HepG2 (cell line): ENCODE measurements around the gene OSR1. TPM values are rescaled to one million over a fixed set of nuclear protein-coding genes. Genes with fewer than 3 reads are reported as not detected.
A peak's percentile ranks its signal among the peaks of the same experiment; 100 is the strongest.

Experiments used
- ESRRA ChIP-seq: sonication (generic); formaldehyde crosslinking; IDR thresholded peaks from 2 replicates; pipeline ENCODE4 v1.5.1; 2020; ENCODE audit warnings: mild to moderate bottlenecking, low read depth, missing genetic modification reagents
- HIC2 ChIP-seq: sonication (generic); formaldehyde crosslinking; IDR thresholded peaks from 2 replicates; pipeline ENCODE4 v1.9.0; 2022; ENCODE audit warnings: low read depth, missing genetic modification reagents
- HOXA9 ChIP-seq: sonication (generic); formaldehyde crosslinking; IDR thresholded peaks from 2 replicates; pipeline ENCODE4 v1.8.1; 2022; ENCODE audit warnings: missing genetic modification reagents, mild to moderate bottlenecking, moderate library complexity, borderline replicate concordance
- MIXL1 ChIP-seq: IDR thresholded peaks from 2 replicates; pipeline ENCODE4 v1.6.1; 2016
- NR1H2 ChIP-seq: sonication (generic); formaldehyde crosslinking; IDR thresholded peaks from 2 replicates; pipeline ENCODE4 v1.8.1; 2022; ENCODE audit warnings: low read depth, missing genetic modification reagents, borderline replicate concordance
- NR3C1 ChIP-seq: sonication (generic); formaldehyde crosslinking; IDR thresholded peaks from 2 replicates; pipeline ENCODE4 v1.4.0; 2020; ENCODE audit warnings: missing genetic modification reagents
- PAX8 ChIP-seq: sonication (generic); formaldehyde crosslinking; IDR thresholded peaks from 2 replicates; pipeline ENCODE4 v1.8.0; 2022; ENCODE audit warnings: mild to moderate bottlenecking, missing genetic modification reagents, borderline replicate concordance
- PLRG1 ChIP-seq: fragments of 450-650 bp; conservative IDR thresholded peaks from 2 replicates; pipeline ENCODE4 v1.6.1; 2016
- POLR2AphosphoS5 ChIP-seq: IDR thresholded peaks from 2 replicates; pipeline ENCODE4 v1.6.1; 2012; ENCODE audit warnings: low read depth, low read length
- SAFB2 ChIP-seq: sonication (generic); formaldehyde crosslinking; IDR thresholded peaks from 2 replicates; pipeline ENCODE4 v1.5.1; 2020; ENCODE audit warnings: missing genetic modification reagents, low read depth, mild to moderate bottlenecking, borderline replicate concordance
- SMAD9 ChIP-seq: sonication (generic); formaldehyde crosslinking; IDR thresholded peaks from 2 replicates; pipeline ENCODE4 v1.5.1; 2020; ENCODE audit warnings: mild to moderate bottlenecking, missing genetic modification reagents
- SRY ChIP-seq: sonication (generic); formaldehyde crosslinking; IDR thresholded peaks from 2 replicates; pipeline ENCODE4 v1.8.0; 2022; ENCODE audit warnings: mild to moderate bottlenecking, missing genetic modification reagents
- SUZ12 ChIP-seq: fragments of 150-350 bp; IDR thresholded peaks from 2 replicates; pipeline ENCODE4 v1.6.1; 2014; ENCODE audit warnings: low read depth, low read length
- WIZ ChIP-seq: sonication (generic); formaldehyde crosslinking; IDR thresholded peaks from 2 replicates; pipeline ENCODE4 v1.5.1; 2020; ENCODE audit warnings: mild to moderate bottlenecking, missing genetic modification reagents
- ZNF264 ChIP-seq: sonication (generic); formaldehyde crosslinking; IDR thresholded peaks from 2 replicates; pipeline ENCODE4 v1.4.0; 2020; ENCODE audit warnings: missing genetic modification reagents
- ZNF343 ChIP-seq: sonication (generic); formaldehyde crosslinking; IDR thresholded peaks from 2 replicates; pipeline ENCODE4 v1.4.0; 2020; ENCODE audit warnings: mild to moderate bottlenecking, missing genetic modification reagents
- ZNF430 ChIP-seq: sonication (generic); formaldehyde crosslinking; IDR thresholded peaks from 2 replicates; pipeline ENCODE4 v1.9.0; 2021; ENCODE audit warnings: mild to moderate bottlenecking, missing genetic modification reagents
- ZNF549 ChIP-seq: sonication (generic); formaldehyde crosslinking; IDR thresholded peaks from 2 replicates; pipeline ENCODE4 v1.5.0; 2020; ENCODE audit warnings: missing genetic modification reagents
- ZNF841 ChIP-seq: sonication (generic); formaldehyde crosslinking; IDR thresholded peaks from 2 replicates; pipeline ENCODE4 v1.8.1; 2023; ENCODE audit warnings: missing genetic modification reagents, borderline replicate concordance
- polyA plus RNA-seq, 8 experiments: library from polyadenylated mRNA; depleted of rRNA in 3 of 8; stranded (reverse) in 7 of 8; unstranded in 1 of 8; fragments of >200 nt; fragmentation: Illumina TruSeq in 4 of 8; extraction: Trizol in 4 of 8; gene quantifications; 2 replicates each; pipeline versions ENCODE4 v1.2.1 to v1.2.3, GENCODE V29; 2011 to 2016; ENCODE audit warnings: low read depth in 4 of 8, missing spikeins in 1 of 8, mixed read lengths in 1 of 8; ENCODE audit not compliant: insufficient read depth in 1 of 8
- total RNA-seq, 5 experiments: library from RNA; depleted of rRNA; stranded (reverse); fragments of >200 nt; fragmentation: Illumina TruSeq; extraction: Trizol; gene quantifications; 2 replicates each; pipeline ENCODE4 v1.2.3, GENCODE V29; 2016; ENCODE audit warnings: low read depth in 1 of 5
- TF ChIP-seq, protein P1 (sequence below): sonication (generic); formaldehyde crosslinking; IDR thresholded peaks from 2 replicates; pipeline ENCODE4 v1.5.1; 2020; ENCODE audit warnings: mild to moderate bottlenecking, missing genetic modification reagents, borderline replicate concordance
- TF ChIP-seq, protein P2 (sequence below): sonication (generic); formaldehyde crosslinking; IDR thresholded peaks from 2 replicates; pipeline ENCODE4 v1.5.1; 2020; ENCODE audit warnings: missing genetic modification reagents, mild to moderate bottlenecking, borderline replicate concordance

OSR1 gene
- total and polyA plus RNA-seq, 2 of the 13 experiments (the other 11 are each of a cell fraction or from before 2014, with no cell fraction given) = 0.63 to 1.1 TPM

DNA sequence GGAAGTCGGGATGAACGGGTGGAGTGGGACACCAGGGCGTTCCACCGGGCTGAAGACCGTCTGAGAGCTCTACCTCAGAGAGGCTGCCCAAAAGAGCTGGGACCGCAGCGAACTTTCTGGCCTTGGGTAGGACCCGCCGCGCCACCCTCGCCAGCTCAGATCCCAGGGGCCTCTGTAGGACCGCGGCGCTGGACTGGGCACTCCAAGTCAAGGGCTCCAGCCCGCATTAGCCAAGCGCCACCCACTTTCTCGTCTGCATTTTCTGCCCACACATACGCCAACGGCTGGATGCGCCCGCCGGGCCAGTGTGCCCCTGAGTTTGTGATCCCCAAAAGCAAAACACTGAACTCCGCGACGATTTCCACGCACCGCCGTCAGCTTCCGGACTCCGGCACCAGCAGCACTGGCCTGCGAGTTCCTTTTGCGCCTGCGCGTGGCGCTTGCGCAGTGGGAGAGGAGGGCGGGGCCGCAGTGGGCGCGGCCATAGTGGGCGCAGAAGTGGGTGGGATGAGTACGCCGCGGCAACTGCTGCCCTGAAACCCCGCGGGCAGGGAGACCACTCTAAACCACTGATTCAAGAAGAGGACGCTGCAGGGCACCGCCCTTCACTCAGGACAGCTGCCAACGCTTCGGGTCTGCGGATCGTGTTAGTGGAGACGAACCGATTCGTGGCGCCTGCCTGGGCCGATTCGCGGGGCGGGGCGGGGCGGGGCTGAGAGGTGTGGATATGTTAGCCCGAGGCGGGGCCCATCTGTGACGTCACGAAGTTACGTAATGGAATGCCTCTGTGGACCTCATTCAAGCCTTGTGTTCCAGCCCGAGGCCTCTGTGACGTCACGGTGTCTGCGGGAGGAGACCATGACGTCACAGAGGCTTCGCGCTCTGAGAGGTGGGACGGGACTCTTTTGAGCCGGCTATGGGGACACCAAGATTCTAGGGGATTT is 10.5 kb downstream of the OSR1 start (continued):
- TF ChIP-seq, protein P1, sequence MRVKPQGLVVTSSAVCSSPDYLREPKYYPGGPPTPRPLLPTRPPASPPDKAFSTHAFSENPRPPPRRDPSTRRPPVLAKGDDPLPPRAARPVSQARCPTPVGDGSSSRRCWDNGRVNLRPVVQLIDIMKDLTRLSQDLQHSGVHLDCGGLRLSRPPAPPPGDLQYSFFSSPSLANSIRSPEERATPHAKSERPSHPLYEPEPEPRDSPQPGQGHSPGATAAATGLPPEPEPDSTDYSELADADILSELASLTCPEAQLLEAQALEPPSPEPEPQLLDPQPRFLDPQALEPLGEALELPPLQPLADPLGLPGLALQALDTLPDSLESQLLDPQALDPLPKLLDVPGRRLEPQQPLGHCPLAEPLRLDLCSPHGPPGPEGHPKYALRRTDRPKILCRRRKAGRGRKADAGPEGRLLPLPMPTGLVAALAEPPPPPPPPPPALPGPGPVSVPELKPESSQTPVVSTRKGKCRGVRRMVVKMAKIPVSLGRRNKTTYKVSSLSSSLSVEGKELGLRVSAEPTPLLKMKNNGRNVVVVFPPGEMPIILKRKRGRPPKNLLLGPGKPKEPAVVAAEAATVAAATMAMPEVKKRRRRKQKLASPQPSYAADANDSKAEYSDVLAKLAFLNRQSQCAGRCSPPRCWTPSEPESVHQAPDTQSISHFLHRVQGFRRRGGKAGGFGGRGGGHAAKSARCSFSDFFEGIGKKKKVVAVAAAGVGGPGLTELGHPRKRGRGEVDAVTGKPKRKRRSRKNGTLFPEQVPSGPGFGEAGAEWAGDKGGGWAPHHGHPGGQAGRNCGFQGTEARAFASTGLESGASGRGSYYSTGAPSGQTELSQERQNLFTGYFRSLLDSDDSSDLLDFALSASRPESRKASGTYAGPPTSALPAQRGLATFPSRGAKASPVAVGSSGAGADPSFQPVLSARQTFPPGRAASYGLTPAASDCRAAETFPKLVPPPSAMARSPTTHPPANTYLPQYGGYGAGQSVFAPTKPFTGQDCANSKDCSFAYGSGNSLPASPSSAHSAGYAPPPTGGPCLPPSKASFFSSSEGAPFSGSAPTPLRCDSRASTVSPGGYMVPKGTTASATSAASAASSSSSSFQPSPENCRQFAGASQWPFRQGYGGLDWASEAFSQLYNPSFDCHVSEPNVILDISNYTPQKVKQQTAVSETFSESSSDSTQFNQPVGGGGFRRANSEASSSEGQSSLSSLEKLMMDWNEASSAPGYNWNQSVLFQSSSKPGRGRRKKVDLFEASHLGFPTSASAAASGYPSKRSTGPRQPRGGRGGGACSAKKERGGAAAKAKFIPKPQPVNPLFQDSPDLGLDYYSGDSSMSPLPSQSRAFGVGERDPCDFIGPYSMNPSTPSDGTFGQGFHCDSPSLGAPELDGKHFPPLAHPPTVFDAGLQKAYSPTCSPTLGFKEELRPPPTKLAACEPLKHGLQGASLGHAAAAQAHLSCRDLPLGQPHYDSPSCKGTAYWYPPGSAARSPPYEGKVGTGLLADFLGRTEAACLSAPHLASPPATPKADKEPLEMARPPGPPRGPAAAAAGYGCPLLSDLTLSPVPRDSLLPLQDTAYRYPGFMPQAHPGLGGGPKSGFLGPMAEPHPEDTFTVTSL (CRISPR knock-in tag) = no peak
- TF ChIP-seq HOXA9 (no peak), ZNF841 (CRISPR knock-in tag) (no peak), SAFB2 (peak; percentile 55; the same call in 1 of the 2 replicates), HIC2 (CRISPR knock-in tag) (no peak), NR3C1 (CRISPR knock-in tag) (no peak), ZNF264 (CRISPR knock-in tag) (0 out of 2 replicates have a peak, but pooled peaks have one; percentile 38), SMAD9 (CRISPR knock-in tag) (no peak), SUZ12 (no peak), ESRRA (CRISPR knock-in tag) (peak; percentile 73), PLRG1 (no peak), PAX8 (CRISPR knock-in tag) (no peak), ZNF430 (CRISPR knock-in tag) (peak; percentile 83), MIXL1 (CRISPR knock-in tag) (peak; percentile 42; the same call in 1 of the 2 replicates), SRY (CRISPR knock-in tag) (peak; percentile 86; the same call in 1 of the 2 replicates), WIZ (peak; percentile 65; the same call in 1 of the 2 replicates), ZNF549 (CRISPR knock-in tag) (no peak), ZNF343 (CRISPR knock-in tag) (peak; percentile 80; the same call in 1 of the 2 replicates), NR1H2 (CRISPR knock-in tag) (no peak), POLR2AphosphoS5 (peak; percentile 99)
- TF ChIP-seq, protein P2, sequence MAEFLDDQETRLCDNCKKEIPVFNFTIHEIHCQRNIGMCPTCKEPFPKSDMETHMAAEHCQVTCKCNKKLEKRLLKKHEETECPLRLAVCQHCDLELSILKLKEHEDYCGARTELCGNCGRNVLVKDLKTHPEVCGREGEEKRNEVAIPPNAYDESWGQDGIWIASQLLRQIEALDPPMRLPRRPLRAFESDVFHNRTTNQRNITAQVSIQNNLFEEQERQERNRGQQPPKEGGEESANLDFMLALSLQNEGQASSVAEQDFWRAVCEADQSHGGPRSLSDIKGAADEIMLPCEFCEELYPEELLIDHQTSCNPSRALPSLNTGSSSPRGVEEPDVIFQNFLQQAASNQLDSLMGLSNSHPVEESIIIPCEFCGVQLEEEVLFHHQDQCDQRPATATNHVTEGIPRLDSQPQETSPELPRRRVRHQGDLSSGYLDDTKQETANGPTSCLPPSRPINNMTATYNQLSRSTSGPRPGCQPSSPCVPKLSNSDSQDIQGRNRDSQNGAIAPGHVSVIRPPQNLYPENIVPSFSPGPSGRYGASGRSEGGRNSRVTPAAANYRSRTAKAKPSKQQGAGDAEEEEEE (CRISPR knock-in tag) = peak; percentile 62; the same call in 1 of the 2 replicates
